HL-60 (cell line): ENCODE data around the gene TACC3.

Experiments
- CTCF ChIP-seq: IDR thresholded peaks from one replicate; pipeline ENCODE4 v1.5.1; 2011; ENCODE audit warnings: low read length, control low read depth, inconsistent platforms; ENCODE audit not compliant: insufficient read depth
- GABPA ChIP-seq: IDR thresholded peaks from 2 replicates; pipeline ENCODE4 v1.6.1; 2012; ENCODE audit warnings: low read depth
- POLR2AphosphoS5 ChIP-seq: IDR thresholded peaks from 2 replicates; pipeline ENCODE4 v1.6.1; 2012; ENCODE audit warnings: low read depth
- REST ChIP-seq: IDR thresholded peaks from 2 replicates; pipeline ENCODE4 v1.6.1; 2012; ENCODE audit warnings: low read depth; ENCODE audit not compliant: insufficient replicate concordance
- SPI1 ChIP-seq: IDR thresholded peaks from 2 replicates; pipeline ENCODE4 v1.6.1; 2012; ENCODE audit warnings: low read depth, mild to moderate bottlenecking, borderline replicate concordance

GRCh38 chr4:1753294-1753696, 32.0 kb downstream of the TACC3 start:
- no peak for TF ChIP-seq CTCF
- no peak for TF ChIP-seq REST
- TF ChIP-seq POLR2AphosphoS5 = no peak
- TF ChIP-seq GABPA = no peak
- TF ChIP-seq SPI1 = peak; percentile 56; the same call in 1 of the 2 replicates
